H1 (cell line): ENCODE results near the gene ARHGAP12. TPM values are rescaled to one million over a fixed set of nuclear protein-coding genes. Genes with fewer than 3 reads are reported as not detected.

Source experiments
- polyA plus RNA-seq, 7 experiments: library from polyadenylated mRNA; depleted of rRNA in 3 of 7; stranded (reverse) in 5 of 7; unstranded in 2 of 7; fragments of >200 nt in 5 of 7; fragments of 200-250 nt in 2 of 7; gene quantifications; 1 replicate in 5 of 7; 2 replicates in 1 of 7; 4 replicates in 1 of 7; pipeline versions ENCODE4 v1.2.1 to v1.2.3, GENCODE V29; 2011 to 2013; ENCODE audit warnings: missing spikeins in 2 of 7, mixed read lengths in 2 of 7
- small RNA-seq: library from polyadenylated mRNA; stranded (forward); fragments of <200 nt; extraction: miRNeasy Mini kit (QIAGEN cat#:217004); gene quantifications from one replicate; pipeline ENCODE3, GENCODE V24; 2013; ENCODE audit not compliant: insufficient read depth
- total RNA-seq: library from RNA; stranded (reverse); fragmentation: NEBNext Ultra II Directional; extraction: Animal tissue kit (Norgen Biotek cat#: 25700); gene quantifications from 2 replicates; pipeline ENCODE4 v1.2.1, GENCODE V29; 2021

Gene ARHGAP12
- total and polyA plus RNA-seq, 2 of the 8 experiments (the other 6 are each of a cell fraction or from before 2014, with no cell fraction given) = 10.1 to 39.0 TPM

Small RNA genes lying within 50 kb of the gene (small RNA-seq; reads per million reads assigned to genes)
- gene RF00019 = not detected

Other genes with a start within 250 kb of the ARHGAP12 start
- gene KIF5B, start 127.6 kb upstream of the ARHGAP12 start, total RNA-seq = 62.7 and 68.4 TPM in 2 replicates
- 7.3 and 9.8 TPM in 2 replicates for gene KIF5B, start 127.6 kb upstream of the ARHGAP12 start, polyA plus RNA-seq (2011; rRNA removed)